Measurements from ENCODE around the gene S100A2.

- TF ChIP-seq CTCF (IDR thresholded peaks at IDR 0.05; ENCODE audit: low read length) (no peak), EZH2 (optimal IDR thresholded peaks at IDR 0.05; ENCODE audit: low read depth, low read length) (no peak)
These were observed 12.0 kb upstream of the S100A2 start for GRCh38 chr1:153577624-153578051.

Data from MM.1S (cell line).